ENCODE measurements around the gene ASIC2. TPM values are rescaled to one million over a fixed set of nuclear protein-coding genes. Genes with fewer than 3 reads are reported as not detected.

ASIC2 gene
- total RNA-seq, 1 experiment from 2014 or later, result 0.74 TPM

GRCh38 chr17:33167736-33168135 is 125.4 kb downstream of the ASIC2 start:
- no peak for DNase-seq
- no peak overlapping the region for H3K9ac ChIP-seq (ENCODE audit: extremely low read depth, insufficient read length, low read length)
- H3K9me3 ChIP-seq (ENCODE audit: control insufficient read depth, low read depth, low read length), result no peaks in the 10 kb centered on the region
- no peak overlapping the region for H3K14ac ChIP-seq (ENCODE audit: insufficient read depth, low read length)
- H4K91ac ChIP-seq (ENCODE audit: insufficient read length, low read depth, low read length), result no peak overlapping the region
- H3K9me3 Mint-ChIP-seq, result no peaks in the 10 kb centered on the region
- no peak overlapping the region for H3K23ac ChIP-seq (ENCODE audit: insufficient read length, low read depth, low read length)
- no peak overlapping the region for H3K4ac ChIP-seq (ENCODE audit: low read depth, low read length)
- no peak overlapping the region for H2BK5ac ChIP-seq (ENCODE audit: insufficient read length, low read length)
- WGBS (ENCODE audit: extremely low coverage, insufficient read length, low lambda C conversion rate), result no CpG with 5 or more reads among the region's 1 CpG
- H3K36me3 Mint-ChIP-seq (ENCODE audit: insufficient read depth in 1 of 3, low read depth in 3 of 3), result no peaks in the 10 kb centered on the region
- no peaks in the 10 kb centered on the region for H3K23me2 ChIP-seq (ENCODE audit: insufficient read length, low read depth, low read length, poor library complexity, severe bottlenecking)
- H4K8ac ChIP-seq (replicated peaks; ENCODE audit: insufficient read length, low read depth, low read length), result no peak overlapping the region
- H2BK12ac ChIP-seq (ENCODE audit: insufficient read length, low read depth, low read length), result no peak overlapping the region
- no peak overlapping the region for H3K27ac Mint-ChIP-seq
- no peaks in the 10 kb centered on the region for H3K27me3 ChIP-seq (ENCODE audit: insufficient read depth, low read length)
- H3K4me1 Mint-ChIP-seq, result peaks cover 0 to 3% of the 10 kb centered on the region in 2 experiments; a peak in 1 of 4 replicates
- no peak for TF ChIP-seq CTCF (conservative IDR thresholded peaks at IDR 0.05)
- no peak overlapping the region for H2BK15ac ChIP-seq (ENCODE audit: low read depth, low read length)
- H2AK5ac ChIP-seq (ENCODE audit: insufficient read length, low read length), result no peak overlapping the region
- H2BK120ac ChIP-seq (ENCODE audit: low read depth, low read length, poor library complexity, severe bottlenecking), result no peak overlapping the region
- H3K4me1 ChIP-seq (ENCODE audit: insufficient read depth, low read length), result no peaks in the 10 kb centered on the region
- no peak overlapping the region for H3K4me2 ChIP-seq (ENCODE audit: insufficient read depth, insufficient read length, low read length)
- H2BK20ac ChIP-seq (ENCODE audit: low read depth, low read length, poor library complexity, severe bottlenecking), result no peak overlapping the region
- H2AFZ ChIP-seq (ENCODE audit: low read length), result no peak overlapping the region
- no peak overlapping the region for H3T11ph ChIP-seq (ENCODE audit: low read length)
- H3K27me3 Mint-ChIP-seq (ENCODE audit: low read depth), result peaks cover 41% of the 10 kb centered on the region
- no peak overlapping the region for H4K5ac ChIP-seq (ENCODE audit: insufficient read length, low read depth, low read length)
- no peak overlapping the region for H3K18ac ChIP-seq (ENCODE audit: insufficient read length, low read depth, low read length)
- no peaks in the 10 kb centered on the region for H3K79me1 ChIP-seq (ENCODE audit: insufficient read depth, low read depth, low read length, poor library complexity, severe bottlenecking)
- H3K79me2 ChIP-seq (ENCODE audit: insufficient read depth, low read length), result no peaks in the 10 kb centered on the region
- H4K20me1 ChIP-seq (ENCODE audit: control insufficient read depth, insufficient read depth, insufficient read length), result no peaks in the 10 kb centered on the region
- no peak overlapping the region for H3K56ac ChIP-seq (ENCODE audit: insufficient read length, low read depth, low read length)
- H3K27ac ChIP-seq (ENCODE audit: insufficient read length, low read depth, low read length), result no peak overlapping the region
- no peak overlapping the region for H3K4me3 Mint-ChIP-seq

Measured in H9 (cell line).